HCT116 (cell line): ENCODE results near the gene EXOC4. TPM values are rescaled to one million over a fixed set of nuclear protein-coding genes. Genes with fewer than 3 reads are reported as not detected.

Experiments used
- ATAC-seq: fragments of 200-7000 bp; cut with Tn5 transposase; 2 replicates; pipeline ENCODE4 v1.9.1; 2020; ENCODE audit warnings: mild to moderate bottlenecking, moderate library complexity
- BruUV-seq: library from RNA; stranded (reverse); fragments of 400-500 nt; replicated peaks from 2 replicates; lab custom pipeline; 2021; lab: Mats Ljungman, UMichigan
- CTCF ChIA-PET: fragments of 300-600 bp; sonication (Branson Sonifier 250); formaldehyde crosslinking; loops from one replicate; lab custom pipeline; 2021; ENCODE audit warnings: antibody characterized with exemption; lab: Charles Lee
- POLR2A ChIA-PET: fragments of 300-600, 350-600 bp; sonication (Branson Sonifier 250); formaldehyde crosslinking; loops from one replicate; lab custom pipeline; 2021; ENCODE audit warnings: antibody characterized with exemption; lab: Charles Lee
- RAD21 ChIA-PET, 2 experiments: fragments of 300-600 bp; sonication (Branson Sonifier 250); formaldehyde crosslinking; loops; one replicate each; lab custom pipeline; 2023; ENCODE audit warnings: low total read pairs in 2 of 2; ENCODE audit not compliant: uncharacterized antibody in 2 of 2, unreplicated experiment in 2 of 2, low non-redundant PET in 1 of 2; lab: Charles Lee
- DNase-seq: peaks from one replicate; pipeline ENCODE4 v3.0.0-alpha.2; 2010; ENCODE audit warnings: low read depth, low spot score
- H2AFZ ChIP-seq: fragments of 200-600 bp; shearing (Covaris generic), sonication (generic); 2 replicates; pipeline ENCODE4 v1.6.1; 2017; ENCODE audit warnings: low read depth, mixed run types, mixed read lengths, antibody characterized with exemption, low read length; ENCODE audit not compliant: poor library complexity, severe bottlenecking
- H3K27ac ChIP-seq: 2 replicates; pipeline ENCODE4 v1.5.1; 2012; ENCODE audit warnings: low read depth, low read length
- H3K27me3 ChIP-seq: fragments of 200-600 bp; sonication (generic); 2 replicates; pipeline ENCODE4 v1.6.1; 2016; ENCODE audit warnings: mixed run types, low read length, mixed read lengths; ENCODE audit not compliant: insufficient read depth
- H3K36me3 ChIP-seq, 2 experiments: fragments of 200-500 bp in 1 of 2; fragments of 200-600 bp in 1 of 2; sonication (Bioruptor generic) in 1 of 2; sonication (generic) in 1 of 2; 2 replicates each; pipeline versions ENCODE4 v1.5.1 to v1.6.1; 2014 to 2016; ENCODE audit warnings: low read length in 2 of 2, inconsistent platforms in 1 of 2, mixed read lengths in 1 of 2, mixed run types in 1 of 2; ENCODE audit not compliant: insufficient read depth in 2 of 2, control insufficient read depth in 1 of 2
- H3K4me1 ChIP-seq, 2 experiments: fragments of 200-600 bp in 1 of 2; sonication (generic) in 1 of 2; 2 replicates each; pipeline versions ENCODE4 v1.5.1 to v1.6.1; 2012 to 2017; ENCODE audit warnings: low read length in 2 of 2, inconsistent platforms in 1 of 2, mild to moderate bottlenecking in 1 of 2, mixed read lengths in 1 of 2, mixed run types in 1 of 2, moderate library complexity in 1 of 2; ENCODE audit not compliant: insufficient read depth in 2 of 2, control insufficient read depth in 1 of 2
- H3K4me2 ChIP-seq: fragments of 200-600 bp; sonication (generic); 2 replicates; pipeline ENCODE4 v1.6.1; 2017; ENCODE audit warnings: mixed run types, low read length, mixed read lengths
- H3K4me3 ChIP-seq, 2 experiments: fragments of 200-600 bp in 1 of 2; sonication (generic) in 1 of 2; replicated peaks in 1 of 2; 2 replicates each; pipeline ENCODE4 v1.5.1; 2011 to 2016; ENCODE audit warnings: low read length in 2 of 2, control low read depth in 1 of 2, low read depth in 1 of 2, mild to moderate bottlenecking in 1 of 2, mixed read lengths in 1 of 2, mixed run types in 1 of 2
- H3K79me2 ChIP-seq: fragments of 200-600 bp; sonication (generic); 2 replicates; pipeline ENCODE4 v1.6.1; 2017; ENCODE audit warnings: mild to moderate bottlenecking, mixed run types, low read length, moderate library complexity, mixed read lengths; ENCODE audit not compliant: insufficient read depth
- H3K9ac ChIP-seq: fragments of 200-600 bp; sonication (generic); 2 replicates; pipeline ENCODE4 v1.6.1; 2016; ENCODE audit warnings: low read length, mixed read lengths
- H3K9me2 ChIP-seq: fragments of 200-600 bp; sonication (generic), shearing (Covaris generic); 2 replicates; pipeline ENCODE4 v1.6.1; 2017; ENCODE audit warnings: mixed run types, mild to moderate bottlenecking, moderate library complexity; ENCODE audit not compliant: insufficient read depth
- H3K9me3 ChIP-seq, 2 experiments: fragments of 200-500 bp in 1 of 2; fragments of 200-600 bp in 1 of 2; sonication (Bioruptor generic) in 1 of 2; sonication (generic) in 1 of 2; 2 replicates each; pipeline ENCODE4 v1.6.1; 2014 to 2017; ENCODE audit warnings: low read length in 2 of 2, mixed read lengths in 2 of 2, inconsistent platforms in 1 of 2, low read depth in 1 of 2, mild to moderate bottlenecking in 1 of 2, mixed run types in 1 of 2, moderate library complexity in 1 of 2; ENCODE audit not compliant: control insufficient read depth in 1 of 2, insufficient read depth in 1 of 2
- H4K20me1 ChIP-seq: fragments of 200-600 bp; sonication (generic), shearing (Covaris generic); 2 replicates; pipeline ENCODE4 v1.6.1; 2017; ENCODE audit warnings: mixed run types, mild to moderate bottlenecking, moderate library complexity; ENCODE audit not compliant: insufficient read depth
- ATF3 ChIP-seq: IDR thresholded peaks from 2 replicates; pipeline ENCODE4 v1.6.1; 2012
- CBX3 ChIP-seq: IDR thresholded peaks from 2 replicates; pipeline ENCODE4 v1.6.1; 2012; ENCODE audit warnings: low read depth
- CEBPB ChIP-seq: IDR thresholded peaks from 2 replicates; pipeline ENCODE4 v1.6.1; 2012; ENCODE audit warnings: low read depth
- CTCF ChIP-seq, 3 experiments: fragments of 200-600 bp in 1 of 3; sonication (generic) in 1 of 3; IDR thresholded peaks in 2 of 3; conservative IDR thresholded peaks in 1 of 3; 2 replicates each; pipeline ENCODE4 v1.5.1; 2012 to 2017; ENCODE audit warnings: low read depth in 2 of 3, low read length in 2 of 3, antibody characterized with exemption in 1 of 3, borderline replicate concordance in 1 of 3, control low read depth in 1 of 3, mild to moderate bottlenecking in 1 of 3, mixed read lengths in 1 of 3, mixed run types in 1 of 3, moderate library complexity in 1 of 3; ENCODE audit not compliant: insufficient read depth in 1 of 3
- EGR1 ChIP-seq: IDR thresholded peaks from 2 replicates; pipeline ENCODE4 v1.6.1; 2012; ENCODE audit warnings: low read depth
- EZH2 ChIP-seq: fragments of 200-600 bp; sonication (generic); IDR thresholded peaks from 2 replicates; pipeline ENCODE4 v1.6.1; 2017; ENCODE audit warnings: antibody characterized with exemption, mixed run types
- EZH2phosphoT487 ChIP-seq: fragments of 200-600 bp; IDR thresholded peaks from 2 replicates; pipeline ENCODE4 v1.6.1; 2018; ENCODE audit warnings: antibody characterized with exemption, borderline replicate concordance
- JUND ChIP-seq: IDR thresholded peaks from 2 replicates; pipeline ENCODE4 v1.6.1; 2012
- POLR2A ChIP-seq: IDR thresholded peaks from 2 replicates; pipeline ENCODE4 v1.7.0; 2011; ENCODE audit warnings: borderline replicate concordance; ENCODE audit not compliant: insufficient read depth, insufficient read length; ENCODE audit errors: extremely low read depth
- POLR2AphosphoS5 ChIP-seq: IDR thresholded peaks from 2 replicates; pipeline ENCODE4 v1.6.1; 2011; ENCODE audit warnings: mild to moderate bottlenecking, low read depth, low read length, moderate library complexity
- REST ChIP-seq: IDR thresholded peaks from 2 replicates; pipeline ENCODE4 v1.6.1; 2012; ENCODE audit warnings: low read depth
- SIN3A ChIP-seq: IDR thresholded peaks from 2 replicates; pipeline ENCODE4 v1.6.1; 2012; ENCODE audit warnings: low read depth
- SP1 ChIP-seq: IDR thresholded peaks from 2 replicates; pipeline ENCODE4 v1.6.1; 2012; ENCODE audit warnings: low read depth
- ZFX ChIP-seq: fragments of 450-650 bp; IDR thresholded peaks from 2 replicates; pipeline ENCODE4 v1.6.1; 2017
- intact Hi-C: fragments of 100-400 bp; cut with micrococcal nuclease; formaldehyde crosslinking; loops from 2 replicates; pipeline ENCODE4 v1.10.0; 2022
- total RNA-seq: library from RNA; stranded (reverse); gene quantifications from one replicate; pipeline ENCODE4 v1.2.1, GENCODE V29; 2021; ENCODE audit not compliant: unreplicated experiment

EXOC4 gene
- total RNA-seq, 1 experiment from 2014 or later = 40.3 TPM

GRCh38 chr7:133839121-133839520 lies 586.2 kb downstream of the EXOC4 start (continued):
- TF ChIP-seq REST = no peak
- TF ChIP-seq CBX3 = no peak
- no peak for TF ChIP-seq EGR1

- BruUV-seq = no TSS peak
- H3K9me3 ChIP-seq = no peaks in the 10 kb centered on the region
- ATAC-seq = no peak
- RAD21 ChIA-PET = no interaction called here
- no peaks in the 10 kb centered on the region for H3K27me3 ChIP-seq
- no peaks in the 10 kb centered on the region for H3K4me1 ChIP-seq
- H3K9ac ChIP-seq = no peak overlapping the region
- POLR2A ChIA-PET = no interaction called here
- no peak overlapping the region for H3K27ac ChIP-seq
- no peaks in the 10 kb centered on the region for H3K9me2 ChIP-seq
- CTCF ChIA-PET = no interaction called here
- no peak overlapping the region for H2AFZ ChIP-seq
- no peaks in the 10 kb centered on the region for H3K79me2 ChIP-seq
- no peaks in the 10 kb centered on the region for H4K20me1 ChIP-seq
- H3K36me3 ChIP-seq = no peaks in the 10 kb centered on the region
- intact Hi-C loops = no loop called here
- no peak overlapping the region for H3K4me3 ChIP-seq
- H3K4me2 ChIP-seq = no peak overlapping the region
- TF ChIP-seq ZFX = no peak
- TF ChIP-seq POLR2AphosphoS5 = no peak
- TF ChIP-seq EGR1 = no peak
- no peak for TF ChIP-seq SIN3A
- no peak for TF ChIP-seq CEBPB
- no peak for TF ChIP-seq EZH2
- TF ChIP-seq SP1 = no peak
- no peak for TF ChIP-seq POLR2A
- TF ChIP-seq CTCF (IDR thresholded peaks at IDR 0.05 in 2 of 3, conservative IDR thresholded peaks at IDR 0.05 in 1 of 3; ENCODE audit: borderline replicate concordance in 1 of 3, insufficient read depth in 1 of 3, low read depth in 2 of 3, low read length in 2 of 3) = no peak
- TF ChIP-seq ATF3 = no peak
- TF ChIP-seq JUND = no peak
- TF ChIP-seq CBX3 = no peak
- no peak for TF ChIP-seq EZH2phosphoT487
- no peak for DNase-seq
These were observed 590.5 kb downstream of the EXOC4 start for GRCh38 chr7:133843341-133843740.
